ENCODE measurements around the gene CDX1.
A peak's percentile ranks its signal among the peaks of the same experiment; 100 is the strongest.

CDX1 gene

DNA sequence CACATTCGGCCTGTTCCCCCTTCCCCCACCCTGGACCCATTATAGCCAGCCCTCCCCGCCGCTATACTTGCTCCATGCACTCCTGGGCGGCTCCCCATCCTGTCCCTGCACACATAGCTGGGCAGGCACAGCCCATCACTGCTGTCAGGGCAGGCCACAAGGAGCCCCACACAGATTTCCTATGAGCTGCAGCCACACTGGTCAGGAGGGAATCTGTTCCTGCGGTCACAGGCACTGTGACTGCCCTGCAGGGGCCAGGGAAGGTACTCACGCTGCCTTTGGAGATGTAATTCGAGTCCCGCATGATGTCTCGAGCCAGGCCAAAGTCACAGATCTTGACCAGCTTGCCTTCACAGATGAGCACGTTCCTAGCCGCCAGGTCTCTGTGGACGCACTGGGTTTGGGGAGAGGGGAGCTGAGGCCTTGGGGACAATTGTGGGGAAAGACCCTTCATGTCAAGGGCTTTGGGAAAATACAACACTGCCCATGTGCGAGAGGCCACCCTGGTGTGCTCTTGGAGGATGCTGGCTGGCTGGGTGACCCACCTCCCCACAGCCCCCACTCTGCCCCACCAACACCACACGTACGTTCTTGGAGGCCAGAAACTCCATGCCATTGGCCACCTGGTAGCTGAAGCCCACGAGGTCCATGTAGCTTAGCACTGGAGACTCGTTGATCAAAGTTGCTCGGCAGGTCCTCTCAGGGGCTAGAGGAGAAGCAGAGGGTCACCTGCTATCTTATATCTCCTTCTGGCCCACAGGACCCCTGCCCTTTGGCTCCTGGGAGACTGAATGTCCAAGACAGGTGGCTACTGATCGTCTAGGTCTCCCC, 45.7 kb upstream of the CDX1 start:
- DNase-seq (ENCODE audit: low spot score): no peak
- in situ Hi-C loops (cut with MboI; ENCODE audit: low sequenced_read_pairs, unreplicated experiment): no loop called here
- TF ChIP-seq, protein P1, sequence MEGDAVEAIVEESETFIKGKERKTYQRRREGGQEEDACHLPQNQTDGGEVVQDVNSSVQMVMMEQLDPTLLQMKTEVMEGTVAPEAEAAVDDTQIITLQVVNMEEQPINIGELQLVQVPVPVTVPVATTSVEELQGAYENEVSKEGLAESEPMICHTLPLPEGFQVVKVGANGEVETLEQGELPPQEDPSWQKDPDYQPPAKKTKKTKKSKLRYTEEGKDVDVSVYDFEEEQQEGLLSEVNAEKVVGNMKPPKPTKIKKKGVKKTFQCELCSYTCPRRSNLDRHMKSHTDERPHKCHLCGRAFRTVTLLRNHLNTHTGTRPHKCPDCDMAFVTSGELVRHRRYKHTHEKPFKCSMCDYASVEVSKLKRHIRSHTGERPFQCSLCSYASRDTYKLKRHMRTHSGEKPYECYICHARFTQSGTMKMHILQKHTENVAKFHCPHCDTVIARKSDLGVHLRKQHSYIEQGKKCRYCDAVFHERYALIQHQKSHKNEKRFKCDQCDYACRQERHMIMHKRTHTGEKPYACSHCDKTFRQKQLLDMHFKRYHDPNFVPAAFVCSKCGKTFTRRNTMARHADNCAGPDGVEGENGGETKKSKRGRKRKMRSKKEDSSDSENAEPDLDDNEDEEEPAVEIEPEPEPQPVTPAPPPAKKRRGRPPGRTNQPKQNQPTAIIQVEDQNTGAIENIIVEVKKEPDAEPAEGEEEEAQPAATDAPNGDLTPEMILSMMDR (IDR thresholded peaks at IDR 0.05; ENCODE audit: borderline replicate concordance, control extremely low read depth, extremely low read depth, insufficient read depth, missing control alignments): no peak

DNA sequence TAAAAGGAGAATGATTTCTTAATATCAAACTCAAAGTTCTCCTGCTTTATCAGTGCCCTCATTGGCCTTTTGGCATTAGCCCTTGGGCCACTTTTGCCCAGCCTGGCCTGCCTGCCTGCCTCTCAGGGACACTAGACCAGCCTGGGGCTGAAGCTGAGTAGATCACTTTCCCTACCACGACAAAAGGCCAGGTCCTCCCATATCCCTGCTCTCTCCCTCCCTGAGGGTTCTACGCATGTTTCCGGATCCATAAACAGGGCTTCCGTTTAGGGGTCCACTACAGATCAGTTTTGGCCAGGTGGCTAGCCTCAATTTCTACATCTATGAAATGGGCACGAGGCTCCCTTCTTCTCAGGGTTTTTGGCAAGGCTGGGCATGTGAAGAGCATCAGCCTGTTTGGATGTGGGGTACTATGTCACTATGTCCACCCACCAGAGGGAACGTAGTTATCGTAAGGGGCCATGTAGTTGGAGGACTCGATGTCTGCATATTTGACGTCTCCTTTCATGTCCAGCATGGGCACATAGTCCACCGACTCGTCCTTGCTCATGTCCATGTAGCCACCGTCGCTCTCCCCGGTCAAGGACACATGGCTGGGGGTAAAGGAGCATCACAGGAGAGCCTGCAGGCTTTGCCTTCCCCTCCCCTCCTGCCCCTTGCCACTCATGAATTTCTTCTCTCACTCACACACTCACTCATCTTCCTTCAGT, 45.0 kb upstream of the CDX1 start:
- DNase-seq (ENCODE audit: low spot score): no peak
- TF ChIP-seq, protein P1 (IDR thresholded peaks at IDR 0.05; ENCODE audit: borderline replicate concordance, control extremely low read depth, extremely low read depth, insufficient read depth, missing control alignments): no peak
- in situ Hi-C loops (cut with MboI; ENCODE audit: low sequenced_read_pairs, unreplicated experiment): no loop called here

DNA sequence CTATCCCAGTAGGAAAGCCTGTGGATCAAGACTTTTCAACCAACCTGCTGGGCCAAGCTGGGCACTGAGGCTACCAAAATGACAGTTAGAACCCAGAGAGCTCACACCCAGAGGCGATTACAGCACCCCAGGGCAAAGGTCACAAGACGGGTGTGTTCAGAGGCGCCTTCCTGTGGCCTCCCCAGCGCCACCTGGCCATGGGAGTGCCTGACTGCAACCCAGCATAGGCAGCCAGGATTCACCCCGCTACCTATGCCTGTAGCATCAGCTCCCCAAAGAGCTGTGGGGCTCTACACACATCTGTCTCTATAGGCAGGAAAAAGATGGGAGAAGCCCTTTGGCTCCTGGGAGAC, 44.4 kb upstream of the CDX1 start:
- DNase-seq (ENCODE audit: low spot score): peak; percentile 87
- TF ChIP-seq, protein P1 (IDR thresholded peaks at IDR 0.05; ENCODE audit: borderline replicate concordance, control extremely low read depth, extremely low read depth, insufficient read depth, missing control alignments): peak; percentile 51

DNA sequence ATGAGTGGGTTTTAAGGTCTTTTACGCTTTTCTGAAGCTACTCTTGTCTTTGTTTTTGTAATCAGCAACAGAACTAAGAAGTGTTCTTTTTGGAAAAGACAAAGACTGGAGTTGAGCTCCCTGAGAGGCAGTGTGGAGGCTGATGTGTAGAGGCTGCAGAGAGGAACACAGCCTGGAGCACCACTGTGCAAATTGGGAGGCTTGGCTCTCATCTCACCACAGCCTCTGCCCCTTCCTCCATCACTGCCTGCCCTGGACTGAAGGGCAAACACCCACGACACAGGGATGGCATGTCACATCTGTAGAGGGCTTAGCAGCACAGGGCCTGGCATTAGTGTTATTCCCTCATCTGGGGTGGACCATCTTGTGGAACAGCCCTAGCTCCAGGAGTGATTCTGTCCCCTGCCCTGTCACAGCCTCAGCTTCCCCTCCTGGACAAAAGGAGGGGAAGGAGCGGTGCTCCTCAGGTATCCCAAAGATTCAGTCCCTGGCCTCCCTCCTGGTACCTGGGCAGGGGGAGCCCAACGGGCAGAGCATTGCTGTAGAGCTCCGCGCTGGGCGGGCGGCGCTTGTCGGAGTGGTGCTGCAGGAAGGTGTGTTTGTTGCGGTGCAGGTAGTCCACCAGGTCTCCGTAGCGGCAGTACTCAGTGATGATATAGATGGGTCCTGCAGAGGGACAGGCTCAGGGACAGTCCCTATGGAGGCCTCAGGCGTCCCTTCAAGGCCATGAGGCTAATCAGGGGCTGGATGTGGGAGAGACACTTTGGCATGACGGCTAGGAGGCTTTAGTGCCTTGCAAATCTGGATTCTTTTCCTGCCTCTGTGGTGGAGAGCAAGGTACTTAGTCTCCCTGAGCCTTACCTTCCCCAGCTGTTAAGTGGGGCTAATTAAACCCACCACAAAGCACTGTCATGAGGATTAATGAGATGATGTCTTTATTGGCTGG, 43.8 kb upstream of the CDX1 start:
- TF ChIP-seq, protein P1 (IDR thresholded peaks at IDR 0.05; ENCODE audit: borderline replicate concordance, control extremely low read depth, extremely low read depth, insufficient read depth, missing control alignments): no peak
- in situ Hi-C loops (cut with MboI; ENCODE audit: low sequenced_read_pairs, unreplicated experiment): no loop called here
- no peak for DNase-seq (ENCODE audit: low spot score)

More for the DNA sequence above, 44.4 kb upstream of the CDX1 start:
- in situ Hi-C loops (cut with MboI; ENCODE audit: low sequenced_read_pairs, unreplicated experiment): no loop called here

DNA sequence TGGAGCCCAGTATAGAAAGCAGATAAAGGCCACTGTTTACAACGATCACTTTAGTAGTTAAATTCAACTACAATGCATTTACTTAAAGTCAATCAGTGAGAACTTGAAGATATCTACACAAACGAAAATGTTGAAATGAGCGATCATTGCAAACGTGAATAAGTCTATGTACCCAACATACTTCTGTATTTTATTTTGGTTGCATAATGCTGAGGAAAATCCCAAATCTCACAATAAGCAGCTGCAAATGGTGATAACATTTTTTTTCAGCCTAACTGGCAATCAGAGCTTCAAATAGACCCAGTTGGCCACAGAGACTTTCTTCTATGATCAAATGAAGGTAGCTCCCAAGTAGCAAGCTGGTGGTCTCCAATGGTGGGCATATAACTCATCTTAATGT, 43.0 kb upstream of the CDX1 start:
- TF ChIP-seq, protein P1 (IDR thresholded peaks at IDR 0.05; ENCODE audit: borderline replicate concordance, control extremely low read depth, extremely low read depth, insufficient read depth, missing control alignments): no peak
- in situ Hi-C loops (cut with MboI; ENCODE audit: low sequenced_read_pairs, unreplicated experiment): no loop called here
- no peak for DNase-seq (ENCODE audit: low spot score)

DNA sequence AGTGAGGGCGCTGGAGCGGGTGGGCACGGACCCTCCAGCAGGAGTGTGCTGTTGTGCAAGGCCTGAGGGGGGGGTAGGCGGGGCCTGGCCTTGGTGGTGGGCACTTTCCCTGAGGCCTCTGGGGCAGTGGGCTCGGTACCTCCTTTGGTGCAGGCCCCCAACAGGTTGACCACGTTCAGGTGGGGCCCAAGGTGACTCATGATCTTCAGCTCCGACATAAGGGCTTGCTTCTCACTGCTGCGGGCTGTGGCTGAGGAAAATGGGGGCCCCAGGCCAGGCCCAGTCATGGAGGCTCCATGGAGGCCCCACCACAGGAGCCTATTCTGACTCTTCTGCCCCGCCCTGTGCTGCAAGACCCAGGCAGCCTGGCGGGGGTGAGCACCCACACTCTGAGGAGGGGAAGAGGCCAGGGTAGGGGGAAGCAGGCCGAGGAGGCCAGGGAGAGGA, 42.4 kb upstream of the CDX1 start:
- TF ChIP-seq, protein P1 (IDR thresholded peaks at IDR 0.05; ENCODE audit: borderline replicate concordance, control extremely low read depth, extremely low read depth, insufficient read depth, missing control alignments): no peak
- in situ Hi-C loops (cut with MboI; ENCODE audit: low sequenced_read_pairs, unreplicated experiment): no loop called here
- no peak for DNase-seq (ENCODE audit: low spot score)
